GM10266 (cell line): Measurements from ENCODE around the gene SLC16A4.
"Not testable (repeated sequence)": the region's sequence is repeated elsewhere in the genome, so short reads cannot be mapped to it uniquely, and the experiment has no call there.

ENCODE experiments used
- DNase-seq: peaks from one replicate; pipeline ENCODE4 v3.0.0; 2012; ENCODE audit errors: extremely low spot score
- TF ChIP-seq, protein P1 (sequence below): IDR thresholded peaks from 2 replicates; pipeline ENCODE4 v1.5.1; 2012; ENCODE audit warnings: mild to moderate bottlenecking, low read depth; ENCODE audit not compliant: control insufficient read depth, insufficient read depth; ENCODE audit errors: missing control alignments

SLC16A4 gene

DNA sequence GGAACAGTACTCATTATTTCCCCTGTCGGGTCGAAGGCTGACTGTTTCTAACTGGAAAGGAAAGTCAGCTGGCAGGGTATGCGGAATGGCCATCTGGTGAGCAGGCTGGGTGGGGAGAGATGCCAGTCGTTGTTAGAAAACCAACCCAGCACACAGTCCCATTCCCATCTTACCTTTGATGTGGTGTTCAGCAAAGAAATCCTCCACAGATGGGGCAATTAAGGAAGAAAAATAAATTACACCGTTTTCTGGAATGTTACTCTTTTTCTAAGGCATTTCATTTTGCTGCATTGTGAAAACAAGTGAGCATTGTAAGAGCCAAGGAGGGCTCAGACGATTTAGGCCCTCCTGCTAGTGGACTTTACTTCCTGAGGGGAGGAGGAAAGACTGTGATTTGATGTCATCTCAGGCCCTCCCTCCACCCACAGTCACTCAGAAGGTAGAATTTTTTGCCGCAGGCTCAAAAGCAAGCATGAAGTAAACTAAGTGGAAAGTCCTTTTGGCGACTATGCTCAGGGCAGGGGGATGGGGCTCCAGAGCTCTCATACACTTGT lies at the start of gene SLC16A4:
SLC16A4 (minus strand) TSS at position 335 of the 554 bp plus-strand sequence. CDS start 1,703 bp downstream, outside the sequence.
- TF ChIP-seq, protein P1, sequence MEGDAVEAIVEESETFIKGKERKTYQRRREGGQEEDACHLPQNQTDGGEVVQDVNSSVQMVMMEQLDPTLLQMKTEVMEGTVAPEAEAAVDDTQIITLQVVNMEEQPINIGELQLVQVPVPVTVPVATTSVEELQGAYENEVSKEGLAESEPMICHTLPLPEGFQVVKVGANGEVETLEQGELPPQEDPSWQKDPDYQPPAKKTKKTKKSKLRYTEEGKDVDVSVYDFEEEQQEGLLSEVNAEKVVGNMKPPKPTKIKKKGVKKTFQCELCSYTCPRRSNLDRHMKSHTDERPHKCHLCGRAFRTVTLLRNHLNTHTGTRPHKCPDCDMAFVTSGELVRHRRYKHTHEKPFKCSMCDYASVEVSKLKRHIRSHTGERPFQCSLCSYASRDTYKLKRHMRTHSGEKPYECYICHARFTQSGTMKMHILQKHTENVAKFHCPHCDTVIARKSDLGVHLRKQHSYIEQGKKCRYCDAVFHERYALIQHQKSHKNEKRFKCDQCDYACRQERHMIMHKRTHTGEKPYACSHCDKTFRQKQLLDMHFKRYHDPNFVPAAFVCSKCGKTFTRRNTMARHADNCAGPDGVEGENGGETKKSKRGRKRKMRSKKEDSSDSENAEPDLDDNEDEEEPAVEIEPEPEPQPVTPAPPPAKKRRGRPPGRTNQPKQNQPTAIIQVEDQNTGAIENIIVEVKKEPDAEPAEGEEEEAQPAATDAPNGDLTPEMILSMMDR: no peak
- no peak for DNase-seq

DNA sequence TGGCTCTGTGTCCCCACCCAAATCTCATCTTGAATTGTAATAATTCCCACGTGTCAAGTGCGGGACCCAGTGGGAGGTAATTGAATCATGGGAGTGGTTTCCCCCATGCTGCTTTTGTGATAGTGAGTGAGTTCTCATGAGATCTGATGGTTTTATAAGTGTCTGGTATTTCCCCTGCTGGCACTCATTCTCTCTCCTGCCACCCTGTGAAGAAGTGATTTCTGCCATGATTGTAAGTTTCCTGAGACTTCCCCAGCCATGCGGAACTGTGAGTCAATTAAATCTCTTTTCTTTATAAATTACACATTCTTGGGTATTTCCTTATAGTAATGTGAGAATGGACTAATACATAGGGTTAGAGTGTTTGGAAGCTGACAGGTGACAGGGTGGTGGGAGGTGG lies 49.0 kb upstream of the SLC16A4 start:
- DNase-seq: not testable (repeated sequence)

DNA sequence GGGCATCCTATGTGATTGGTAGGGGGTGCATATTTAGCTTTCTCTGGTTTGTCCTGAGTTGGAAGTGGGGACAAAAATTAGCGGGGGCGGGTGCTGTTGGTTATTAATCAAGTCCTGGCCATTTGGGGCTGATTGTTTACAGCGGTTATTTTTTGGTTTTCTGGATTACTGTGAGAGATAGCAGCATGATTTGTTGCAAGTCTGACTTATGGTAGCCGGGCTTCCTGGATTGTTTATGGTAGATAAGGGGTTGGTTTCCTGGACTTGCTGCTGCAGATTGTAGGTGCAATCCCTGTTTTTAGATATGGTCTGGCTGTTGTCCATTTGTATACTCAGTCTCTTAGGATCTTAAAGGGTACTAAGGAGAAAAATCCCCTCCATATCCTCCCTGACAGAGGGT lies 48.1 kb upstream of the SLC16A4 start:
- TF ChIP-seq, protein P1: no peak
- DNase-seq: no peak

DNA sequence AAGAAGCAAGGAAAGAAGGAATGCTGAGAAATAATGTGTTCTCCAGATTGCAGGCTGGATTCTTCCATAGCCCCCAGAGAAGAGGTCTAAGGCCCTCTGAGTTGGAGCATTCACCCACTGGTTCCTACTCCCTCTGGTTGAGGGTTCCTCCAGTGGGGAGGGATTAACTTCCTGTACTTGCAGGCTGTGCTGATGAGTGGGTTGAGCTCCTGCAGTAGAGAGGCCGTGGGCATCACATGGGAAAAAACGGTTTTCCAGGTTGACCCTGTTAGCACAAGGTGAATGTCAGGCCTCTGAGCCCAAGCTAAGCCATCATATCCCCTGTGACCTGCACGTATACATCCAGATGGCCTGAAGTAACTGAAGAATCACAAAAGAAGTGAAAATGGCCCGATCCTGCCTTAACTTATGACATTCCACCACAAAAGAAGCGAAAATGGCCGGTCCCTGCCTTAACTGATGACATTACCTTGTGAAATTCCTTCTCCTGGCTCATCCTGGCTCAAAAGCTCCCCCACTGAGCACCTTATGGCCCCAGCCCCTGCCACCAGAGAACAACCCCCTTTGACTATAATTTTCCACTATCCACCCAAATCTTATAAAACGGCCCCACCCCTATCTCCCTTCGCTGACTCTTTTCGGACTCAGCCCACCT lies 46.9 kb upstream of the SLC16A4 start:
- DNase-seq: not testable (repeated sequence)

DNA sequence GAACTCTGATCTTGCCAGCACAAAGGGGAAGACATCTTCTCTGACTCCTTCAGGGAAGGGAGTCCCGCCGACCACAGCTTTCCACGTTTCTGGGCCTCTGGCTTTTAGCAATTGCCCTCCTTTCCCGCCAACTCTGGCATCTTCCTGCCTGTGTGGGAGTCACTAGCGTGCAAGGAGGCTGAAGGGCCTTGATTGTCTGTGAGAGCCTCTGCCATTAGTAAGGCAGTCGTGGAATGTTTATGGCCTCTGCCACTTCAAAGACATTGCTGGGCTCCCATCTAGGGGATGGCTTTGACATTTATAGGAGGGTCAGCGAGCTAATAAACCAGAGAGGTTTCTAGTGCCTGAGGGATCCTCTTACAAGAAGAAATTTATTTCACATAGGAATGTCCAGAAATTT lies 45.8 kb upstream of the SLC16A4 start:
- TF ChIP-seq, protein P1: no peak
- no peak for DNase-seq

DNA sequence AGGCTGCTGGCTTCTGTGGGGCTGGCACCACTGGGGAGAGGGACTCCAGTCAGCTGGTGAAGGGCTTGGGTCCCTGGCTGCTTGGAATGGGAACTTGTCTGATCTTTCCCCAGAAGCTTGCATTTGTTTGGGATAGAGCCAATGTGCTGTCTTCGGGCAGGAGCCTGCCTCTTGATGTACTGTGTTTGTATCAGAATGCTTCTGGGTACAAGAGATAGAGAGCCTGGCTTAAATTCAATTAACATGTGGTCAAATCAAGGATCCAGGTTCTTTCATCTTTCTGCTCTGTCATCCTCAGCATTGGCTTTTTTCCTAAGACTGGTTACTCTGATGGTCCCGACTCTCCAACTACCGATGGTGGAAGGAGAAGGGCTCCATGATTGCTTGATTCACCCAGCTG lies 44.1 kb upstream of the SLC16A4 start:
- TF ChIP-seq, protein P1: no peak
- DNase-seq: no peak

DNA sequence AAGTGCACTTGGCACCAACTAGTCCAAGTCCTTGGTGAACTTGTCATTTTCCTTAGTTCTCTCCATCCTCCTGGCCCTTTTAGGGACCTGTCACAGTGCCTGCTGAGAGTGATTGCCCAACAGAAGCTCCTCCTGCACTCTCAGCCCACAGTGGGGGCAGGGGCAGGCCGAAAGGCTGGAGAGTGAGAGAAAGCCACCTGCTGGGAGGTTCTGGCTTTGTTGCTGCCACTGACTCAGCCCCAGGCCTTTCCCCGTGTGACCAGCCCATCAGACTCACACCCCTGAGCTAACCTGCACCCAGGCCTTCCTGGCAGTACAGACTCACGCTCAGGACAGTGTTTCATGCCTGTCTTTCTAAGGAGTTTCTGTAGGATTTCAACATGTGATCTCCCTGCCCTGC lies 43.0 kb upstream of the SLC16A4 start:
- DNase-seq: no peak
- TF ChIP-seq, protein P1: no peak

DNA sequence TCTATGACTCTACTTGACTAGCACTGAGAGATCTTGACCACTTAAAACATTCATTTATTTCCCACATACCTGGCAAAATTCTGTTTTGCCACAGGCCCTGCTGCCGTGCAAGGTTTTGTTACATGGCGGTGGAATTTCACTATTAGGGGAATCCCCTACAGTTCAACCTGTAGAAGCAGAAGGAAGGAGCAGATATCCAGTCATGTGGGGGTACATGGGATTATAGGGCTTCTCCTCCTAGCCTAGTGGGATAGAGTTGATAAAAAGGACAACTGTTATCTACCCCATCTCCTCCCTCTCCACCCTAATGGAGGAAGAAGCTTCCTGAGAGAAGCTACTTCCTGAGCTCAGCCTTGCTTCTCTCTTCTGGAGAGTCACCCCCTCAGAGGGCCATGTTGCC lies 42.4 kb upstream of the SLC16A4 start:
- TF ChIP-seq, protein P1: no peak
- no peak for DNase-seq
